ENCODE results near the gene MAP4K3. TPM values are rescaled to one million over a fixed set of nuclear protein-coding genes. Genes with fewer than 3 reads are reported as not detected.

MAP4K3 gene
- total RNA-seq, 6 donors from 2014 or later, result 29.8 to 83.6 (median 51.1) TPM

GRCh38 chr2:39356922-39357639, 80.0 kb downstream of the MAP4K3 start:
- H3K36me3 ChIP-seq, result peaks cover 0 to 24% (median 2%) of the 10 kb centered on the region in 4 donors
- H3K27me3 ChIP-seq, result no peaks in the 10 kb centered on the region
- ATAC-seq (ENCODE audit: low FRiP score in 2 of 2), result no peak
- no peak for DNase-seq
- TF ChIP-seq, protein P1, sequence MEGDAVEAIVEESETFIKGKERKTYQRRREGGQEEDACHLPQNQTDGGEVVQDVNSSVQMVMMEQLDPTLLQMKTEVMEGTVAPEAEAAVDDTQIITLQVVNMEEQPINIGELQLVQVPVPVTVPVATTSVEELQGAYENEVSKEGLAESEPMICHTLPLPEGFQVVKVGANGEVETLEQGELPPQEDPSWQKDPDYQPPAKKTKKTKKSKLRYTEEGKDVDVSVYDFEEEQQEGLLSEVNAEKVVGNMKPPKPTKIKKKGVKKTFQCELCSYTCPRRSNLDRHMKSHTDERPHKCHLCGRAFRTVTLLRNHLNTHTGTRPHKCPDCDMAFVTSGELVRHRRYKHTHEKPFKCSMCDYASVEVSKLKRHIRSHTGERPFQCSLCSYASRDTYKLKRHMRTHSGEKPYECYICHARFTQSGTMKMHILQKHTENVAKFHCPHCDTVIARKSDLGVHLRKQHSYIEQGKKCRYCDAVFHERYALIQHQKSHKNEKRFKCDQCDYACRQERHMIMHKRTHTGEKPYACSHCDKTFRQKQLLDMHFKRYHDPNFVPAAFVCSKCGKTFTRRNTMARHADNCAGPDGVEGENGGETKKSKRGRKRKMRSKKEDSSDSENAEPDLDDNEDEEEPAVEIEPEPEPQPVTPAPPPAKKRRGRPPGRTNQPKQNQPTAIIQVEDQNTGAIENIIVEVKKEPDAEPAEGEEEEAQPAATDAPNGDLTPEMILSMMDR (IDR thresholded peaks at IDR 0.05), result no peak
- TF ChIP-seq POLR2A (IDR thresholded peaks at IDR 0.05) (no peak), EP300 (IDR thresholded peaks at IDR 0.05) (no peak), POLR2AphosphoS5 (IDR thresholded peaks at IDR 0.05) (no peak)
- no peak overlapping the region for H3K4me3 ChIP-seq
- no peak overlapping the region for H3K27ac ChIP-seq
- peaks cover 0 to 10% (median 0%) of the 10 kb centered on the region in 4 donors for H3K4me1 ChIP-seq
- 97 to 100% methylated on average over 1 of the region's 1 CpG for WGBS, 2 donors
- H3K9me3 ChIP-seq, result peaks cover 15 to 25% (median 17%) of the 10 kb centered on the region in 4 donors

GRCh38 chr2:39350658-39351057, 86.4 kb downstream of the MAP4K3 start:
- no peak for ATAC-seq (ENCODE audit: low FRiP score in 2 of 2)
- H3K27me3 ChIP-seq, result no peaks in the 10 kb centered on the region
- TF ChIP-seq POLR2A (IDR thresholded peaks at IDR 0.05), result no peak
- TF ChIP-seq, protein P1 (IDR thresholded peaks at IDR 0.05), result no peak
- TF ChIP-seq EP300 (IDR thresholded peaks at IDR 0.05), result no peak
- no peak for TF ChIP-seq POLR2AphosphoS5 (IDR thresholded peaks at IDR 0.05)
- no peak for DNase-seq
- H3K4me3 ChIP-seq, result no peak overlapping the region
- no peak overlapping the region for H3K27ac ChIP-seq
- H3K36me3 ChIP-seq, result peaks cover 0 to 18% (median 2%) of the 10 kb centered on the region in 4 donors
- H3K4me1 ChIP-seq, result no peaks in the 10 kb centered on the region
- no peaks in the 10 kb centered on the region for H3K9me3 ChIP-seq
- 88 to 92% methylated on average over 3 of the region's 3 CpGs for WGBS, 2 donors

DNA sequence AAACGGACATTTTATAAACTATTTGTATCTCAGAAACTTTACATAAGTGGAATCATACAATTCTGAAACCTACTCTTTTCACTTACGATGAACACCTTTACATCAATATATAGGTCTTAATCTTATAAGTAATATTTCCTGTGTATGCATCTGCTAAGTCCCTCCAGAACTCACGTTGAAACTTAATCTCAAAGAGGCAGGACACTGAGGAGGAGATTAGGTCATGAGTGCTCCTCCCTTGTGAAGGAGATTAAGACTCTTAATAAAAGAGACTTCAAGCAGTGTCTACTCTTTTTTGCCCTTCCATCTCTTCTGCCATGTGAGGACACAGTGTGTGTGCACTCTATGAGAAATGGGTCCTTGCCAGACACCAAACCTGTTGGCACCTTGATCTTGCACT, 98.6 kb downstream of the MAP4K3 start:
- ATAC-seq (ENCODE audit: low FRiP score in 2 of 2) (no peak), DNase-seq (no peak)
- no peak overlapping the region for H3K27ac ChIP-seq
- WGBS, 2 donors, result 82% methylated on average over 3 of the region's 3 CpGs
- no peak overlapping the region for H3K4me3 ChIP-seq
- no peaks in the 10 kb centered on the region for H3K36me3 ChIP-seq
- no peaks in the 10 kb centered on the region for H3K27me3 ChIP-seq
- H3K9me3 ChIP-seq, result no peaks in the 10 kb centered on the region
- peaks cover 0 to 5% (median 0%) of the 10 kb centered on the region in 4 donors for H3K4me1 ChIP-seq
- no peak for TF ChIP-seq EP300 (IDR thresholded peaks at IDR 0.05)
- TF ChIP-seq, protein P1 (IDR thresholded peaks at IDR 0.05), result no peak
- no peak for TF ChIP-seq POLR2A (IDR thresholded peaks at IDR 0.05)
- no peak for TF ChIP-seq POLR2AphosphoS5 (IDR thresholded peaks at IDR 0.05)

GRCh38 chr2:39335930-39336329, 101.2 kb downstream of the MAP4K3 start:
- TF ChIP-seq POLR2A (IDR thresholded peaks at IDR 0.05), result no peak
- TF ChIP-seq POLR2AphosphoS5 (IDR thresholded peaks at IDR 0.05), result no peak
- TF ChIP-seq, protein P1 (IDR thresholded peaks at IDR 0.05), result no peak
- no peak for TF ChIP-seq EP300 (IDR thresholded peaks at IDR 0.05)

More at GRCh38 chr2:39335930-39336329, 101.2 kb downstream of the MAP4K3 start:
- no peak overlapping the region for H3K27ac ChIP-seq
- H3K27me3 ChIP-seq, result no peaks in the 10 kb centered on the region
- peaks cover 0 to 6% (median 0%) of the 10 kb centered on the region in 4 donors for H3K36me3 ChIP-seq
- ATAC-seq (ENCODE audit: low FRiP score in 2 of 2) (no peak), DNase-seq (no peak)
- no peaks in the 10 kb centered on the region for H3K9me3 ChIP-seq
- WGBS, 2 donors, result 95 to 98% methylated on average over 3 of the region's 3 CpGs
- peaks cover 0 to 5% (median 0%) of the 10 kb centered on the region in 4 donors for H3K4me1 ChIP-seq
- no peak overlapping the region for H3K4me3 ChIP-seq

All from upper lobe of left lung (tissue), 6 donors.